Measurements from ENCODE around the gene HS3ST3B1. TPM values are rescaled to one million over a fixed set of nuclear protein-coding genes. Genes with fewer than 3 reads are reported as not detected.
A peak's percentile ranks its signal among the peaks of the same experiment; 100 is the strongest.

HS3ST3B1 gene
- total RNA-seq: 10 to 100 TPM; 10.8 to 17.1 TPM

DNA sequence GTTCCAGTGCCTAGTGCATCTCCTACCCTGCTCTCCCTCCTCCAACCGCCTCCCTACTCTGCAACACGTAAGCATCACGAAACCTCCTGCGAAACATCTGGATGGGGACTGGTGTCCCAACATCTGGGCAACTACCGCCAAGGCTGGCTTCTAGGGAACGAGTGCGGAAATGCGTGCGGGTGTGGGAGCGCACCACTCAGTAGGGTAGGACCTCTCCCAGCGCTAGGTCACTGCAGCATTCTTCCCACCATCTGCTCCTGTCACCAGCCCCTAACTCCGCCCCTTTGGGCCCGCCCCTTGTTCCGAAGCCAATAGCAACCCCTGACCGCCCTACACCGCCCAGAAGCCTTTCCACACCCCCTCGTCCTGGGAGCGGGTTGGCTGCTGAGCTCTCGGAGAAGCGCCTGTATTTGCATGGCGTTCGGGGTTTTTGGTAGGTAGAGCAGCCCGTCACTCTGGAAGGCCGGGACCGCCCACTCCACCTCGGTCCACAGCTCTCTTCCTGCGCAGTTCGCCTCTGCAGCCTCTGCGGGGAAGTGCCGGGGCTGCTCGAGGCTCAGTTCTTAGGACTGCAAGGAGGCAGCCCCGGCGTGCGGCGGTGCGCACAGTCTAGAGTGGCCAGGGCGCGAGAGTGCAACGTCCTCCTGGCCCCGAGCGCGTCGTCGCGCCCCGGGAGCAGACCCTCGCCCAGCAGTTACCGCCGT is at the start of gene HS3ST3B1:
TSS of gene HS3ST3B1 (plus strand) at position 507 of the 704 bp plus-strand sequence. CDS start 438 bp downstream, outside the sequence.
- H3K9me3 Mint-ChIP-seq: no peaks in the 10 kb centered on the region
- peaks cover 63% of the 10 kb centered on the region for H3K4me1 Mint-ChIP-seq (ENCODE audit: low read depth)
- DNase-seq: peak; percentile 99 to 100
- peak within 1 kb of the TSS; percentile 89 for H3K27ac Mint-ChIP-seq
- peak within 1 kb of the TSS; percentile 96 to 98 for H3K4me3 Mint-ChIP-seq
- peaks cover 32% of the 10 kb centered on the region for H3K27me3 Mint-ChIP-seq (ENCODE audit: low read depth)
- H3K36me3 Mint-ChIP-seq (ENCODE audit: insufficient read depth in 2 of 2): peaks cover 4 to 8% of the 10 kb centered on the region in 2 donors
- peak; percentile 80 to 82 for ATAC-seq (replicated peaks in 1 of 2)

DNA sequence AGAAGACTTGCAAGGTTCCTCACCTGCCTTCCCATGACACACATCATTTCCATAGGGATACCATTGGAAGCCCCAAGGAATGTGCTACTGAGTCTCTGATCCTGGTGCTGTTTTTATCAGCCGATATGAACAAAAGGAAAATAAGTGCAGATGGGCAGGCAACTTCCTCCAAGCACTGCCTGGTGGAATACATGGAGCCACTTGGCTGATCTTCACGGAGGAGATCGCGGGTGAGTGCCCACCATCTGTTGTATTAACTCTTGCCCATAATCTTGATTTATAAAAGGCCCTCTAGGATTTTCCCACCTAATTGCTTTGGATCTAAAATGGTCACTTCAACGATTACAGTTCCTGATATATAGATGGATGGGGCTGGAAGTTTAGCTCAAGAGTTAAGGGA is 39.5 kb upstream of the HS3ST3B1 start:
- H3K27me3 Mint-ChIP-seq (ENCODE audit: low read depth): no peaks in the 10 kb centered on the region
- H3K27ac Mint-ChIP-seq: no peak overlapping the region
- no peaks in the 10 kb centered on the region for H3K4me1 Mint-ChIP-seq (ENCODE audit: low read depth)
- H3K4me3 Mint-ChIP-seq: no peak overlapping the region
- no peaks in the 10 kb centered on the region for H3K36me3 Mint-ChIP-seq (ENCODE audit: insufficient read depth in 2 of 2)
- H3K9me3 Mint-ChIP-seq: no peaks in the 10 kb centered on the region
- DNase-seq: no peak
- ATAC-seq (replicated peaks in 1 of 2): no peak

DNA sequence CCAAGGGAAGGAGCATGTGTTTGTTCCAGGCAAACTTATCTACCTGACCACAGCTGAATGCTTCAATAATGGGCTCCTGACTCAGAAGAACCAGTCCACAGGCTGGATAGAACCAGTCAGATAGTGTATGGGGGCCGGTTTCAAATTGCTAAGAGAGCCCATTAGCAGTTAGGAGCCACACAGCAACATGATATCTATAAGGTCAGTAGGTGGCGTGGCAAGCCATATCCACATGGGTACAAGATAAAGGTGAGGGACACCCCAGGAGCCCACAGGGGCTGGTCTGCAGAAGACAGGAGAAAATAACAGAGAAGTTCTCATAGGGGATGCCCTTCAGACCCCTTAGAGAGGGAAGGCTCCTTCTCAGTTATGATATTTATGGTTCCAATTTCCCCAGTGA is 32.6 kb upstream of the HS3ST3B1 start:
- no peak overlapping the region for H3K4me3 Mint-ChIP-seq
- no peak overlapping the region for H3K27ac Mint-ChIP-seq
- DNase-seq (no peak), ATAC-seq (replicated peaks in 1 of 2) (no peak)
- no peaks in the 10 kb centered on the region for H3K4me1 Mint-ChIP-seq (ENCODE audit: low read depth)
- H3K36me3 Mint-ChIP-seq (ENCODE audit: insufficient read depth in 2 of 2): no peaks in the 10 kb centered on the region
- no peaks in the 10 kb centered on the region for H3K27me3 Mint-ChIP-seq (ENCODE audit: low read depth)
- peaks cover 2 to 3% of the 10 kb centered on the region in 2 donors for H3K9me3 Mint-ChIP-seq

DNA sequence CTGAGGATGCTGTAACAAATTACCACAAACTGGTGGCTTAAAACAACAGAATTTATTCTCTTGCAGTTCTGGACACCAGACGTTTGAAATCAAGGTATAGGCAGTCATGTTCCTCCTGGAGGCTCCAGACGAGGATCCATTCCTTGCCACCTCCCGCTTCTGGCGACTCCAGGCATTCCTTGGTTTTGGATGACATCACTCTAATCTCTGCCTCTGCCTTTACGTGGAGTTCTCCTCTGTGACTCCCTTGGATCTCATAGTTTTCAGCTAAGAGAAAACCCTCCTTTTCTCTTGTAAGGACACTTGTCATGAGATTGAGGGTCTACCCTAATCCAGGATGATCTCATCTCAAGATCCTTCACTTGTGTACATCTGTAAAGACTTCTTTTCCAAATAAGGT is 31.4 kb upstream of the HS3ST3B1 start:
- Mint-ChIP-seq H3K4me3 (no peak overlapping the region), H3K9me3 (peaks cover 2 to 3% of the 10 kb centered on the region in 2 donors), H3K36me3 (ENCODE audit: insufficient read depth in 2 of 2) (no peaks in the 10 kb centered on the region), H3K4me1 (ENCODE audit: low read depth) (no peaks in the 10 kb centered on the region), H3K27ac (no peak overlapping the region), H3K27me3 (ENCODE audit: low read depth) (no peaks in the 10 kb centered on the region)
- DNase-seq: no peak
- no peak for ATAC-seq (replicated peaks in 1 of 2)

DNA sequence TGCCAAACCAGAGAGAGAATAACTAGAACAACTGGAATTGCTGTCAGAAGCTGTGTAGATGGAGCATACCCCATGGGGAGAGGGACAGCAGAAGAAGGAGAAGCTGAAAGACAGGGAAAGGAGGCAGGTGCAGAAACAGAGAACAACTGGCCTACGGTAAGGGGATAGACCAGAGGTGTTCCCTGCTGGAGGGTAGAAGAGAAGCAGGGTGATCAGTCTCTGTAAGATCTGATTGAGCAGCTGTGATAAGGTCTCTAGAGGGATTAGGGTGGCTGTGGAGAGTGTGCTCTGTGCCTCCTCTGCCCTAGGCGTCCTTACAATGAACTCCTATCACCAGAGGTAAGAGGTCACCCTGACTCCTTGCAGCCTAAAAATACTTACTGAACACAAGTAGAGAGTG is 30.4 kb upstream of the HS3ST3B1 start:
- DNase-seq (no peak), ATAC-seq (replicated peaks in 1 of 2) (no peak)
- Mint-ChIP-seq H3K27me3 (ENCODE audit: low read depth) (no peaks in the 10 kb centered on the region), H3K4me1 (ENCODE audit: low read depth) (no peaks in the 10 kb centered on the region), H3K9me3 (peaks cover 2 to 3% of the 10 kb centered on the region in 2 donors), H3K27ac (no peak overlapping the region), H3K4me3 (no peak overlapping the region), H3K36me3 (ENCODE audit: insufficient read depth in 2 of 2) (no peaks in the 10 kb centered on the region)

DNA sequence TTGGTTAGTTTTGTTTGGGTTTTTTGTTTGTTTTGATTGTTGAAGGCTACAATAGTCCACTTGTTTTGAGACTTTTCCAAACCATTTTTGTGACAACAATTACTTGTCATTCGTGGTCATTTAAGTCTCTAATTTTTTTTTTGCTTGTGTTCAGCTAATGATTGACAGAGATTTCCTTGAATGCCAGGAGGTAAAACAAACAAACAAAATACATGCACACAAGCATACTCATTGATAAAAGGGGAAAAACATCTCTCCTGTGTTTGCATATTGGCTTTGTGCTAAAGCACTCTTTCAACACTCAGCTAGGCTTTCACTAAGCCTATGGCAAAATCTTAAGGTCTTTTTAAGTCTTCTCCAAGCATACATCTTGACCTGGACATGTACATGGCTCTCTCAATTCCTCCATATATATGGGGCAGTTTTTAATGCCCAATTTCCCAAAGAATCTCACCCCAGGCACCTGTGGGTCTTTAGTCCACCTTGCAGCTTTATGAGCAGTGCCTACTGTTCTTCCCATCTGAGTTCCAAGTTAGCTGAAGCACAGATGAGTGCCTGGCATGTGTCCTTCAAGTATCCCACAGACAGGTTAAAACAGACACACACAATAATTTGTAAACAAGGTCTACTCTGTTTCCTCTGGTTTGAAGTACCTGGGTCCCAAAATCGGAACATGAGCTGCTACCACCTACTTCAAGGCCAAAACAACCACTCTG is 24.2 kb upstream of the HS3ST3B1 start:
- Mint-ChIP-seq H3K27ac (no peak overlapping the region), H3K27me3 (ENCODE audit: low read depth) (no peaks in the 10 kb centered on the region), H3K9me3 (peaks cover 2 to 6% of the 10 kb centered on the region in 2 donors), H3K4me3 (no peak overlapping the region), H3K4me1 (ENCODE audit: low read depth) (no peaks in the 10 kb centered on the region), H3K36me3 (ENCODE audit: insufficient read depth in 2 of 2) (peaks cover 0 to 3% of the 10 kb centered on the region in 2 donors)
- DNase-seq: no peak
- ATAC-seq (replicated peaks in 1 of 2): no peak

DNA sequence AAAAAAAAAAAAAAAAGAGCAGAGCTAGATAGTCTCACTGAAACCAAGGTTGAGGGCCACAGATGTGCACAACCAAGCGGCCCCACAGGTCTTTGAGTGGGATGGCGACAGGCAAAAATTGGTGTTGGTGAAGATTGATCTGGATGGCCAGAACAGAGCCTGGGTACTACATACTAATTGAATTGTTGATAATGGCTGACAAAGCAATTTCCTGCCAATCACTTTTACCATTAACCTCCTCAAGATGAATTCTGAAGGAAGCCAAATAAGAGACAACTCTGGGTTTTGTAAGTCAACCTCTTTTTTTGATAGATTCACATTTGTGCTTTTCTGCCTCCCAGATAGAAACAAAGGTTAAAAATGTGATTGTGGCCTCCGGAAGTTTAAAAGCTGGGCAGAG is 19.4 kb upstream of the HS3ST3B1 start:
- no peaks in the 10 kb centered on the region for H3K36me3 Mint-ChIP-seq (ENCODE audit: insufficient read depth in 2 of 2)
- ATAC-seq (replicated peaks in 1 of 2): no peak
- H3K4me3 Mint-ChIP-seq: no peak overlapping the region
- H3K27ac Mint-ChIP-seq: no peak overlapping the region
- H3K4me1 Mint-ChIP-seq (ENCODE audit: low read depth): no peaks in the 10 kb centered on the region
- DNase-seq: no peak
- no peaks in the 10 kb centered on the region for H3K9me3 Mint-ChIP-seq
- H3K27me3 Mint-ChIP-seq (ENCODE audit: low read depth): peaks cover 15% of the 10 kb centered on the region

DNA sequence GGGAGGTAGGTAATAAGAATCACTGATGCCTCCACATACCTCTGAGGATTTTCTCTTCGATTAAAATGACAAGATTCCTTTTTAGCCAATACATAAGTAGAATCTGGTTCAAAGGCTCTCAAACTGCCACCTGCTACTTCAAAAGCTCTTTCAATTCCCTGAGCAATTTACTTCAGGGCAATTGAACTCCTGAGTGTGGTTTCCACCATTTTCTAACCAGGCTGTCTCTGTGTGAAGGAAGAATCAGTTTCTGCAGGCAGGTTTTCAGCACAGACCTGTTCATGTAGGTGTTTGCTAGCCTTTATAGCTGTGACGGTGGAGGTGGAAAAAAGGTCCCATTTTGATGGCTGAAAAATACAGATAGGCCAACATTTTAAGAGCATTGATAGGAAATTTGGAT is 18.2 kb upstream of the HS3ST3B1 start:
- no peak for DNase-seq
- peaks cover 15% of the 10 kb centered on the region for H3K27me3 Mint-ChIP-seq (ENCODE audit: low read depth)

DNA sequence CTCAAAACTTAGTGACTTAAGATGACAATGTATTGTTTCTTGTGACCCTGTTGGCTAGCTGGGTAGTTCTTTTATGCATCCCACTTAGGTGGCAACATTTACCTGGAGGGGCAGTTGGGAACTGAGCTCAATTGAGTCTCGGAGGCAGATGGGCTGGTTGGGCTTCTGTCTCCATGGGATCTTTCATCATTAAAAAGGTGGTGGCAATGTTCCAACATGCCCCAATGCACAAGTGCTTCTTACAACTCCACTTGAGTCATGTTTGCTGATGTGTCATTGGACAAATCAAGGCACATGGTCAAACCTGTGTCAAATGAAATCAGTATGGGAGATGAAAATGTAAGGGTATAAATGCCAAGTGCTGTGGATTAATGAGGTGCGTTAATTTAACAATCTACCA is 11.7 kb upstream of the HS3ST3B1 start:
- DNase-seq: no peak
- Mint-ChIP-seq H3K36me3 (ENCODE audit: insufficient read depth in 2 of 2) (no peaks in the 10 kb centered on the region), H3K4me1 (ENCODE audit: low read depth) (no peaks in the 10 kb centered on the region), H3K27me3 (ENCODE audit: low read depth) (peaks cover 34% of the 10 kb centered on the region), H3K4me3 (no peak overlapping the region), H3K9me3 (no peaks in the 10 kb centered on the region), H3K27ac (no peak overlapping the region)
- ATAC-seq (replicated peaks in 1 of 2): no peak

More for the DNA sequence above, 18.2 kb upstream of the HS3ST3B1 start:
- Mint-ChIP-seq H3K9me3 (no peaks in the 10 kb centered on the region), H3K36me3 (ENCODE audit: insufficient read depth in 2 of 2) (no peaks in the 10 kb centered on the region), H3K4me3 (no peak overlapping the region), H3K27ac (no peak overlapping the region), H3K4me1 (ENCODE audit: low read depth) (no peaks in the 10 kb centered on the region)
- no peak for ATAC-seq (replicated peaks in 1 of 2)

DNA sequence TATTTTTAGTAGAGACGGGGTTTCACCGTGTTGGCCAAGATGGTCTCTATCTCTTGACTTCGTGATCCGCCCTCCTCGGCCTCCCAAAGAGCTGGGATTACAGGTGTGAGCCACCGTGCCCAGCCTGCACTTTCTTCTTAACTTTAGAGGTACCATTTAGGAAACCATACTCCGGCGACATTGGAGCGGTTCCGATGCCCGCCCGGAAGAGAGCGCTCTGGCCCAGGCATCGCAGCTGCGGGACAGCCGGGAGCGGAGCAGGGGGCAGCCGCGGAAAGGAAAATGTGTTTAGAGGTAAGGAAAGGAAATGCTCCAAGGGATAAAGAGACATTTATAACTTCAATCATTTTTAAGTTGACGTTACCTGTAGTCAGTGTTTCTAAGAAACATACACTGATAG is 6.0 kb upstream of the HS3ST3B1 start:
- Mint-ChIP-seq H3K27me3 (ENCODE audit: low read depth) (peaks cover 60% of the 10 kb centered on the region), H3K36me3 (ENCODE audit: insufficient read depth in 2 of 2) (peaks cover 0 to 1% of the 10 kb centered on the region in 2 donors), H3K4me1 (ENCODE audit: low read depth) (peaks cover 31% of the 10 kb centered on the region), H3K9me3 (no peaks in the 10 kb centered on the region), H3K27ac (no peak overlapping the region), H3K4me3 (no peak overlapping the region)
- ATAC-seq (replicated peaks in 1 of 2) (no peak), DNase-seq (no peak)

DNA sequence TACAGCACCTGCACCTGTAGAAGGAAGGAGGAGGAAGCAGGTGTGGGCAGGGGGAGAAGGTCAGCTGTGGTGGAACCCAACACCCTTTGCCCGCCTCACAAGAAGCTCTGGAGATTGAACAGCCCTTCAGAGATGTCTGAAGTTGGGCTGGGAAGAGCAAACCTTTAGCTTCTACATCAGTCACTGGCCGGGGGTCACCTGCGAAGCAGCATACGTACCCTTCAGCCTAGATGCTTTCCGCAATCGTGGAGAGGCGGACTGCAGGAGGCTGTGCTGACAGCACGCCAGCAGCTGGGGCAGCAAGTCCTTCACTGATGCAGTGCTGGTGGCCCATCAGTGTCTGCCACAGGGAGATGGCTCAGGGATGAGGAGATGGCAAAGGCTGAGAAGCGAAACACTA is 5.2 kb upstream of the HS3ST3B1 start:
- H3K4me3 Mint-ChIP-seq: no peak overlapping the region
- H3K27ac Mint-ChIP-seq: no peak overlapping the region
- peaks cover 60% of the 10 kb centered on the region for H3K27me3 Mint-ChIP-seq (ENCODE audit: low read depth)
- H3K4me1 Mint-ChIP-seq (ENCODE audit: low read depth): peaks cover 39% of the 10 kb centered on the region
- DNase-seq (no peak), ATAC-seq (replicated peaks in 1 of 2) (no peak)
- peaks cover 2 to 4% of the 10 kb centered on the region in 2 donors for H3K36me3 Mint-ChIP-seq (ENCODE audit: insufficient read depth in 2 of 2)
- no peaks in the 10 kb centered on the region for H3K9me3 Mint-ChIP-seq

DNA sequence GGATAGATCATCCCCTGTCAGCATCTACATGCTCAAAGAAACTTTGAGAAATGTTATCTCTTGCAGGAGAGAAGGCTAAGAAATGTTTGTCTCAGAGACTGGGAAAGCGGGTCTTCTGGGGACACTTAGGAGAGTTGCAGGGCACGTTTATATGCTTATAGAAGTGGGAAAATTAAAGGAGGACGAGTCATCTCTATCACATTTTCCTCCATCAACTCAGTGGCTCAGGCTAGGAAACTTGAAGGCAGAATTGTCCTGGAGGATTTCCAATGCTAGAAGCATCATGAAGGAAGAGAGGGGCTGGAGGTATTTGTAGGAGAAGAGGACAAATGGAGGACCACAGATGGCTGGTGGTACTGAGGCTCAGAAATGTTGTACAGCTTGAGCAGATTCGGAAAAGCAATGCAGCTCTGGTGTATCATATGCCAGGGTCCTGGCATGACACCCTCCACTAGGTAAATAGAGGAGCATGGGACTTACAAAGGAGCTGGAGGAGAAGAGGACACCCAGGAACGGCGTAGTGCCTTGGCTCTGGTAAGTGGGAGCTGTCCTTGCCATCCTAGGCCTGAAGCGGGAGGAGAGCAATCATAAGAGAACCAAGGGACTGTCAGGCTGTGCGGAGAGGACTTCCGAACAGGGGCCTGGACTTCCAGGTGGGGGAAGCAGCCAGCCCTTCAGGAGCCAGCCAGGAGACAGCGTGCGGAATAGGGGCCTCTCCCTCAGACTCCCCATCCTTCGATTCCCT is 4.5 kb upstream of the HS3ST3B1 start:
- Mint-ChIP-seq H3K9me3 (no peaks in the 10 kb centered on the region), H3K27ac (no peak overlapping the region), H3K4me1 (ENCODE audit: low read depth) (peaks cover 40% of the 10 kb centered on the region), H3K27me3 (ENCODE audit: low read depth) (peaks cover 60% of the 10 kb centered on the region), H3K4me3 (peak overlapping the region; percentile 86 to 96), H3K36me3 (ENCODE audit: insufficient read depth in 2 of 2) (peaks cover 2 to 4% of the 10 kb centered on the region in 2 donors)
- ATAC-seq (replicated peaks in 1 of 2) (no peak), DNase-seq (no peak)
